IMR-90 (cell line): ENCODE measurements around the gene FAM83F. TPM values are rescaled to one million over a fixed set of nuclear protein-coding genes. Genes with fewer than 3 reads are reported as not detected.

Experiments
- ATAC-seq: fragments of 200-7000 bp; cut with Tn5 transposase; 2 replicates; pipeline ENCODE4 v1.9.1; 2020; ENCODE audit warnings: low read depth, mild to moderate bottlenecking, moderate library complexity
- BruUV-seq: library from RNA; stranded (reverse); fragments of 400-500 nt; replicated peaks from 2 replicates; lab custom pipeline; 2021; lab: Mats Ljungman, UMichigan
- CTCF ChIA-PET: fragments of 300-600 bp; formaldehyde crosslinking; extraction: SDS; loops from one replicate; lab custom pipeline; 2021; ENCODE audit warnings: antibody characterized with exemption; lab: Yijun Ruan, JAX
- POLR2A ChIA-PET: fragments of 300-600 bp; sonication (Branson Sonifier 250); formaldehyde crosslinking; loops from one replicate; lab custom pipeline; 2022; ENCODE audit warnings: antibody characterized with exemption; ENCODE audit not compliant: unreplicated experiment; lab: Charles Lee
- DNase-seq: peaks from one replicate; pipeline ENCODE4 v3.0.0; 2013
- H2AFZ ChIP-seq: replicated peaks from 2 replicates; pipeline ENCODE3; 2013; ENCODE audit warnings: low read length, mild to moderate bottlenecking; ENCODE audit not compliant: poor library complexity
- H2AK5ac ChIP-seq: 2 replicates; pipeline ENCODE4 v1.6.1; 2013; ENCODE audit warnings: low read depth, low read length, inconsistent platforms
- H2AK9ac ChIP-seq: replicated peaks from 2 replicates; pipeline ENCODE3; 2013; ENCODE audit warnings: mild to moderate bottlenecking, low read depth, low read length, moderate library complexity; ENCODE audit not compliant: poor library complexity
- H2BK120ac ChIP-seq: 2 replicates; pipeline ENCODE4 v1.6.1; 2013; ENCODE audit warnings: low read depth, low read length, inconsistent platforms
- H2BK15ac ChIP-seq: 3 replicates; pipeline ENCODE4 v1.6.1; 2013; ENCODE audit warnings: low read depth, low read length, inconsistent platforms
- H2BK20ac ChIP-seq: 2 replicates; pipeline ENCODE4 v1.6.1; 2013; ENCODE audit warnings: low read depth, mild to moderate bottlenecking, inconsistent platforms, low read length, moderate library complexity
- H2BK5ac ChIP-seq: 2 replicates; pipeline ENCODE4 v1.6.1; 2013; ENCODE audit warnings: mild to moderate bottlenecking, low read depth, low read length, inconsistent platforms; ENCODE audit not compliant: poor library complexity, severe bottlenecking
- H3K14ac ChIP-seq: replicated peaks from 2 replicates; pipeline ENCODE4 v1.6.1; 2013; ENCODE audit warnings: low read depth, low read length, inconsistent platforms
- H3K18ac ChIP-seq: 2 replicates; pipeline ENCODE4 v1.6.1; 2013; ENCODE audit warnings: low read depth, low read length, control low read depth
- H3K23ac ChIP-seq: 2 replicates; pipeline ENCODE4 v1.6.1; 2013; ENCODE audit warnings: low read depth, low read length, inconsistent platforms
- H3K27ac ChIP-seq: 2 replicates; pipeline ENCODE4 v1.5.1; 2013; ENCODE audit warnings: mild to moderate bottlenecking, control low read depth, low read length; ENCODE audit not compliant: insufficient read depth
- H3K27me3 ChIP-seq: 2 replicates; pipeline ENCODE4 v1.6.1; 2013; ENCODE audit warnings: low read length; ENCODE audit not compliant: control insufficient read depth, insufficient read depth
- H3K36me3 ChIP-seq: 2 replicates; pipeline ENCODE4 v1.6.1; 2013; ENCODE audit warnings: low read length, mixed read lengths; ENCODE audit not compliant: control insufficient read depth, insufficient read depth
- H3K4ac ChIP-seq: 2 replicates; pipeline ENCODE4 v1.6.1; 2013; ENCODE audit warnings: low read depth, low read length, inconsistent platforms
- H3K4me1 ChIP-seq: 2 replicates; pipeline ENCODE4 v1.6.1; 2013; ENCODE audit warnings: low read length, mixed read lengths; ENCODE audit not compliant: control insufficient read depth, insufficient read depth
- H3K4me2 ChIP-seq: 2 replicates; pipeline ENCODE4 v1.6.1; 2013; ENCODE audit warnings: low read depth, mild to moderate bottlenecking, control low read depth, low read length, moderate library complexity
- H3K4me3 ChIP-seq: 2 replicates; pipeline ENCODE4 v1.5.1; 2013; ENCODE audit warnings: low read depth, mild to moderate bottlenecking, control low read depth, low read length, moderate library complexity; ENCODE audit not compliant: insufficient read depth
- H3K56ac ChIP-seq: 2 replicates; pipeline ENCODE4 v1.6.1; 2013; ENCODE audit warnings: low read length, inconsistent platforms; ENCODE audit not compliant: insufficient read depth; ENCODE audit errors: extremely low read depth
- H3K79me1 ChIP-seq, 2 experiments: 2 replicates each; pipeline ENCODE4 v1.6.1; 2013; ENCODE audit warnings: low read length in 2 of 2, inconsistent platforms in 1 of 2, low read depth in 1 of 2
- H3K9ac ChIP-seq: 2 replicates; pipeline ENCODE4 v1.6.1; 2013; ENCODE audit warnings: low read depth, low read length, control low read depth
- H3K9me1 ChIP-seq: 2 replicates; pipeline ENCODE4 v1.6.1; 2013; ENCODE audit warnings: low read length, inconsistent platforms; ENCODE audit not compliant: insufficient read depth
- H3K9me3 ChIP-seq: 2 replicates; pipeline ENCODE4 v1.6.1; 2013; ENCODE audit warnings: low read length; ENCODE audit not compliant: control insufficient read depth, insufficient read depth
- H4K20me1 ChIP-seq: 2 replicates; pipeline ENCODE4 v1.6.1; 2013; ENCODE audit warnings: low read length, inconsistent platforms; ENCODE audit not compliant: insufficient read depth
- H4K5ac ChIP-seq: 2 replicates; pipeline ENCODE4 v1.6.1; 2013; ENCODE audit warnings: mild to moderate bottlenecking, low read depth, low read length, control low read depth
- H4K8ac ChIP-seq, 2 experiments: 2 replicates each; pipeline ENCODE4 v1.6.1; 2013; ENCODE audit warnings: low read depth in 2 of 2, low read length in 2 of 2, control low read depth in 1 of 2, inconsistent platforms in 1 of 2
- H4K91ac ChIP-seq: 2 replicates; pipeline ENCODE4 v1.6.1; 2013; ENCODE audit warnings: low read depth, low read length, inconsistent platforms; ENCODE audit not compliant: insufficient read depth
- FOS ChIP-seq: fragments of 150-350 bp; IDR thresholded peaks from 2 replicates; pipeline ENCODE4 v1.6.1; 2016; ENCODE audit warnings: low read depth, low read length
- MAZ ChIP-seq: IDR thresholded peaks from 2 replicates; pipeline ENCODE4 v1.6.1; 2012; ENCODE audit warnings: low read depth, mild to moderate bottlenecking, low read length, improper control_type of control experiment, moderate library complexity, borderline replicate concordance
- RAD21 ChIP-seq: IDR thresholded peaks from 2 replicates; pipeline ENCODE4 v1.6.1; 2012; ENCODE audit warnings: low read length, improper control_type of control experiment
- RFX5 ChIP-seq: IDR thresholded peaks from 2 replicates; pipeline ENCODE4 v1.8.0; 2012; ENCODE audit warnings: low read depth, mild to moderate bottlenecking, low read length, moderate library complexity
- dilution Hi-C: fragments of 300-500 bp; cut with HindIII; formaldehyde crosslinking; loops from one replicate; pipeline ENCODE4 v1.14.3; 2018; ENCODE audit warnings: low sequenced_read_pairs; ENCODE audit not compliant: unreplicated experiment
- in situ Hi-C: fragments of 300-500 bp; cut with MboI; formaldehyde crosslinking; loops from 3 replicates; pipeline ENCODE4 v1.14.3; 2019; ENCODE audit warnings: low sequenced_read_pairs, inconsistent platforms, mixed read lengths
- intact Hi-C: fragments of 100-400 bp; cut with micrococcal nuclease; formaldehyde crosslinking; loops from 2 replicates; pipeline ENCODE4 v1.10.0; 2022
- polyA plus RNA-seq, 3 experiments: library from polyadenylated mRNA; depleted of rRNA; stranded (reverse); fragments of >200 nt; gene quantifications; 2 replicates each; pipeline ENCODE4 v1.2.3, GENCODE V29; 2012; ENCODE audit warnings: low replicate concordance in 1 of 3
- total RNA-seq: library from RNA; depleted of rRNA; stranded (reverse); fragments of >200 nt; gene quantifications from 2 replicates; pipeline ENCODE4 v1.2.3, GENCODE V29; 2012
- TF ChIP-seq, protein P1 (sequence below): conservative IDR thresholded peaks from 2 replicates; pipeline ENCODE4 v1.5.1; 2012; ENCODE audit warnings: mild to moderate bottlenecking, low read depth, low read length, improper control_type of control experiment

FAM83F gene
- total and polyA plus RNA-seq, 2 of the 4 experiments (the other 2 are of a cell fraction): not detected

DNA sequence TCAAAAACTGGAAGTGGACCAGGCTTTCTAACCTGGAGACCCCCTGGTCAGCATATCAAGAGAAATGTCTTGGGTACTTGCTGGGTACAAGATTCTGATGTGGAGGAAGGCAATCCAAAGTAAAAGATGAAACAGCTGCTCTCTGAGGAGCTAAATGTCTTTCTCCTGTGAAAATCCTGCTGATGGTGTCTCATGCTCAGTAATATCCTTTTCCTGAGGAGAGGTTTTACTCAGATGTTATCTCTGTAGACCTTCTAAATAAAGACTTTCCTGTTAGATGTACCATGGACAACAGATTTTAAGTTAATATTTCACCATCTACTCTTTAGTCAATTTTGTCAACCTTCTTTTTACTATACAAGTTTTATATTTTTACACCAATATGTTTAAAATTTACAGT is 62.9 kb downstream of the FAM83F start:
- no TSS peak for BruUV-seq

More for the DNA sequence above, 62.9 kb downstream of the FAM83F start:
- H4K8ac ChIP-seq: no peak overlapping the region
- H3K14ac ChIP-seq: no peak overlapping the region
- no peak overlapping the region for H3K9ac ChIP-seq
- no peak overlapping the region for H3K4me3 ChIP-seq
- H2BK5ac ChIP-seq: no peak overlapping the region
- no peak overlapping the region for H4K5ac ChIP-seq
- TF ChIP-seq FOS (no peak), MAZ (no peak), RAD21 (no peak), RFX5 (no peak)
- TF ChIP-seq, protein P1, sequence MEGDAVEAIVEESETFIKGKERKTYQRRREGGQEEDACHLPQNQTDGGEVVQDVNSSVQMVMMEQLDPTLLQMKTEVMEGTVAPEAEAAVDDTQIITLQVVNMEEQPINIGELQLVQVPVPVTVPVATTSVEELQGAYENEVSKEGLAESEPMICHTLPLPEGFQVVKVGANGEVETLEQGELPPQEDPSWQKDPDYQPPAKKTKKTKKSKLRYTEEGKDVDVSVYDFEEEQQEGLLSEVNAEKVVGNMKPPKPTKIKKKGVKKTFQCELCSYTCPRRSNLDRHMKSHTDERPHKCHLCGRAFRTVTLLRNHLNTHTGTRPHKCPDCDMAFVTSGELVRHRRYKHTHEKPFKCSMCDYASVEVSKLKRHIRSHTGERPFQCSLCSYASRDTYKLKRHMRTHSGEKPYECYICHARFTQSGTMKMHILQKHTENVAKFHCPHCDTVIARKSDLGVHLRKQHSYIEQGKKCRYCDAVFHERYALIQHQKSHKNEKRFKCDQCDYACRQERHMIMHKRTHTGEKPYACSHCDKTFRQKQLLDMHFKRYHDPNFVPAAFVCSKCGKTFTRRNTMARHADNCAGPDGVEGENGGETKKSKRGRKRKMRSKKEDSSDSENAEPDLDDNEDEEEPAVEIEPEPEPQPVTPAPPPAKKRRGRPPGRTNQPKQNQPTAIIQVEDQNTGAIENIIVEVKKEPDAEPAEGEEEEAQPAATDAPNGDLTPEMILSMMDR: no peak
- CTCF ChIA-PET: interaction anchor here (0.9 kb wide), 1 partner anchor 9 kb away, joined by 3 read pairs; no protein-coding TSS in a partner anchor
- DNase-seq (no peak), ATAC-seq (no peak)
- H3K4ac ChIP-seq: no peak overlapping the region
- dilution Hi-C loops (no loop called here), intact Hi-C loops (loop anchor here (5.0 kb wide), 1 partner anchor 40 kb away; no protein-coding TSS in a partner anchor), in situ Hi-C loops (no loop called here)
- POLR2A ChIA-PET: no interaction called here
- H3K9me1 ChIP-seq: peaks cover 5% of the 10 kb centered on the region; the same call in 1 of the 2 replicates
- H2AK9ac ChIP-seq: no peak overlapping the region
- H3K18ac ChIP-seq: no peak overlapping the region
- no peak overlapping the region for H2BK20ac ChIP-seq
- no peak overlapping the region for H2AFZ ChIP-seq
- H3K27me3 ChIP-seq: no peaks in the 10 kb centered on the region
- H3K79me1 ChIP-seq: peaks cover 12 to 14% of the 10 kb centered on the region in 2 experiments; a peak in 3 of 4 replicates
- H2BK15ac ChIP-seq: no peak overlapping the region
- H2BK120ac ChIP-seq: no peak overlapping the region
- no peaks in the 10 kb centered on the region for H3K4me1 ChIP-seq
- peaks cover 10% of the 10 kb centered on the region; the same call in 1 of the 2 replicates for H4K20me1 ChIP-seq
- no peaks in the 10 kb centered on the region for H3K36me3 ChIP-seq
- H3K9me3 ChIP-seq: no peaks in the 10 kb centered on the region
- H3K27ac ChIP-seq: no peak overlapping the region
- H3K4me2 ChIP-seq: no peak overlapping the region
- no peak overlapping the region for H3K56ac ChIP-seq
- H4K91ac ChIP-seq: no peak overlapping the region
- no peak overlapping the region for H3K23ac ChIP-seq
- no peak overlapping the region for H2AK5ac ChIP-seq
